HCT116 (cell line): ENCODE results near the gene CCND2. TPM values are rescaled to one million over a fixed set of nuclear protein-coding genes. Genes with fewer than 3 reads are reported as not detected.

Experiments
- ATAC-seq: fragments of 200-7000 bp; cut with Tn5 transposase; 2 replicates; pipeline ENCODE4 v1.9.1; 2020; ENCODE audit warnings: mild to moderate bottlenecking, moderate library complexity
- BruUV-seq: library from RNA; stranded (reverse); fragments of 400-500 nt; replicated peaks from 2 replicates; lab custom pipeline; 2021; lab: Mats Ljungman, UMichigan
- CTCF ChIA-PET: fragments of 300-600 bp; sonication (Branson Sonifier 250); formaldehyde crosslinking; loops from one replicate; lab custom pipeline; 2021; ENCODE audit warnings: antibody characterized with exemption; lab: Charles Lee
- POLR2A ChIA-PET: fragments of 300-600, 350-600 bp; sonication (Branson Sonifier 250); formaldehyde crosslinking; loops from one replicate; lab custom pipeline; 2021; ENCODE audit warnings: antibody characterized with exemption; lab: Charles Lee
- RAD21 ChIA-PET, 2 experiments: fragments of 300-600 bp; sonication (Branson Sonifier 250); formaldehyde crosslinking; loops; one replicate each; lab custom pipeline; 2023; ENCODE audit warnings: low total read pairs in 2 of 2; ENCODE audit not compliant: uncharacterized antibody in 2 of 2, unreplicated experiment in 2 of 2, low non-redundant PET in 1 of 2; lab: Charles Lee
- DNase-seq: peaks from one replicate; pipeline ENCODE4 v3.0.0-alpha.2; 2010; ENCODE audit warnings: low read depth, low spot score
- H2AFZ ChIP-seq: fragments of 200-600 bp; shearing (Covaris generic), sonication (generic); 2 replicates; pipeline ENCODE4 v1.6.1; 2017; ENCODE audit warnings: low read depth, mixed run types, mixed read lengths, antibody characterized with exemption, low read length; ENCODE audit not compliant: poor library complexity, severe bottlenecking
- H3K27ac ChIP-seq: 2 replicates; pipeline ENCODE4 v1.5.1; 2012; ENCODE audit warnings: low read depth, low read length
- H3K27me3 ChIP-seq: fragments of 200-600 bp; sonication (generic); 2 replicates; pipeline ENCODE4 v1.6.1; 2016; ENCODE audit warnings: mixed run types, low read length, mixed read lengths; ENCODE audit not compliant: insufficient read depth
- H3K36me3 ChIP-seq, 2 experiments: fragments of 200-500 bp in 1 of 2; fragments of 200-600 bp in 1 of 2; sonication (Bioruptor generic) in 1 of 2; sonication (generic) in 1 of 2; 2 replicates each; pipeline versions ENCODE4 v1.5.1 to v1.6.1; 2014 to 2016; ENCODE audit warnings: low read length in 2 of 2, inconsistent platforms in 1 of 2, mixed read lengths in 1 of 2, mixed run types in 1 of 2; ENCODE audit not compliant: insufficient read depth in 2 of 2, control insufficient read depth in 1 of 2
- H3K4me1 ChIP-seq, 2 experiments: fragments of 200-600 bp in 1 of 2; sonication (generic) in 1 of 2; 2 replicates each; pipeline versions ENCODE4 v1.5.1 to v1.6.1; 2012 to 2017; ENCODE audit warnings: low read length in 2 of 2, inconsistent platforms in 1 of 2, mild to moderate bottlenecking in 1 of 2, mixed read lengths in 1 of 2, mixed run types in 1 of 2, moderate library complexity in 1 of 2; ENCODE audit not compliant: insufficient read depth in 2 of 2, control insufficient read depth in 1 of 2
- H3K4me2 ChIP-seq: fragments of 200-600 bp; sonication (generic); 2 replicates; pipeline ENCODE4 v1.6.1; 2017; ENCODE audit warnings: mixed run types, low read length, mixed read lengths
- H3K4me3 ChIP-seq, 2 experiments: fragments of 200-600 bp in 1 of 2; sonication (generic) in 1 of 2; replicated peaks in 1 of 2; 2 replicates each; pipeline ENCODE4 v1.5.1; 2011 to 2016; ENCODE audit warnings: low read length in 2 of 2, control low read depth in 1 of 2, low read depth in 1 of 2, mild to moderate bottlenecking in 1 of 2, mixed read lengths in 1 of 2, mixed run types in 1 of 2
- H3K79me2 ChIP-seq: fragments of 200-600 bp; sonication (generic); 2 replicates; pipeline ENCODE4 v1.6.1; 2017; ENCODE audit warnings: mild to moderate bottlenecking, mixed run types, low read length, moderate library complexity, mixed read lengths; ENCODE audit not compliant: insufficient read depth
- H3K9ac ChIP-seq: fragments of 200-600 bp; sonication (generic); 2 replicates; pipeline ENCODE4 v1.6.1; 2016; ENCODE audit warnings: low read length, mixed read lengths
- H3K9me2 ChIP-seq: fragments of 200-600 bp; sonication (generic), shearing (Covaris generic); 2 replicates; pipeline ENCODE4 v1.6.1; 2017; ENCODE audit warnings: mixed run types, mild to moderate bottlenecking, moderate library complexity; ENCODE audit not compliant: insufficient read depth
- H3K9me3 ChIP-seq, 2 experiments: fragments of 200-500 bp in 1 of 2; fragments of 200-600 bp in 1 of 2; sonication (Bioruptor generic) in 1 of 2; sonication (generic) in 1 of 2; 2 replicates each; pipeline ENCODE4 v1.6.1; 2014 to 2017; ENCODE audit warnings: low read length in 2 of 2, mixed read lengths in 2 of 2, inconsistent platforms in 1 of 2, low read depth in 1 of 2, mild to moderate bottlenecking in 1 of 2, mixed run types in 1 of 2, moderate library complexity in 1 of 2; ENCODE audit not compliant: control insufficient read depth in 1 of 2, insufficient read depth in 1 of 2
- H4K20me1 ChIP-seq: fragments of 200-600 bp; sonication (generic), shearing (Covaris generic); 2 replicates; pipeline ENCODE4 v1.6.1; 2017; ENCODE audit warnings: mixed run types, mild to moderate bottlenecking, moderate library complexity; ENCODE audit not compliant: insufficient read depth
- CBX3 ChIP-seq: IDR thresholded peaks from 2 replicates; pipeline ENCODE4 v1.6.1; 2012; ENCODE audit warnings: low read depth
- CEBPB ChIP-seq: IDR thresholded peaks from 2 replicates; pipeline ENCODE4 v1.6.1; 2012; ENCODE audit warnings: low read depth
- EGR1 ChIP-seq: IDR thresholded peaks from 2 replicates; pipeline ENCODE4 v1.6.1; 2012; ENCODE audit warnings: low read depth
- ELF1 ChIP-seq: IDR thresholded peaks from 2 replicates; pipeline ENCODE4 v1.6.1; 2012; ENCODE audit warnings: low read depth, borderline replicate concordance
- EZH2 ChIP-seq: fragments of 200-600 bp; sonication (generic); IDR thresholded peaks from 2 replicates; pipeline ENCODE4 v1.6.1; 2017; ENCODE audit warnings: antibody characterized with exemption, mixed run types
- EZH2phosphoT487 ChIP-seq: fragments of 200-600 bp; IDR thresholded peaks from 2 replicates; pipeline ENCODE4 v1.6.1; 2018; ENCODE audit warnings: antibody characterized with exemption, borderline replicate concordance
- JUND ChIP-seq: IDR thresholded peaks from 2 replicates; pipeline ENCODE4 v1.6.1; 2012
- POLR2AphosphoS5 ChIP-seq: IDR thresholded peaks from 2 replicates; pipeline ENCODE4 v1.6.1; 2011; ENCODE audit warnings: mild to moderate bottlenecking, low read depth, low read length, moderate library complexity
- RAD21 ChIP-seq: IDR thresholded peaks from 2 replicates; pipeline ENCODE4 v1.6.1; 2012; ENCODE audit warnings: low read depth, mild to moderate bottlenecking
- SP1 ChIP-seq: IDR thresholded peaks from 2 replicates; pipeline ENCODE4 v1.6.1; 2012; ENCODE audit warnings: low read depth
- SRF ChIP-seq: IDR thresholded peaks from 2 replicates; pipeline ENCODE4 v1.6.1; 2012; ENCODE audit warnings: low read depth
- TCF7L2 ChIP-seq: IDR thresholded peaks from 2 replicates; pipeline ENCODE4 v1.7.0; 2011; ENCODE audit warnings: borderline replicate concordance, inconsistent platforms; ENCODE audit not compliant: insufficient read depth, insufficient read length; ENCODE audit errors: extremely low read depth
- YY1 ChIP-seq: IDR thresholded peaks from 2 replicates; pipeline ENCODE4 v1.6.1; 2011; ENCODE audit warnings: low read length, low read depth, moderate library complexity, mild to moderate bottlenecking; ENCODE audit not compliant: insufficient replicate concordance; ENCODE audit errors: extremely low read depth
- ZFX ChIP-seq: fragments of 450-650 bp; IDR thresholded peaks from 2 replicates; pipeline ENCODE4 v1.6.1; 2017
- intact Hi-C: fragments of 100-400 bp; cut with micrococcal nuclease; formaldehyde crosslinking; loops from 2 replicates; pipeline ENCODE4 v1.10.0; 2022
- total RNA-seq: library from RNA; stranded (reverse); gene quantifications from one replicate; pipeline ENCODE4 v1.2.1, GENCODE V29; 2021; ENCODE audit not compliant: unreplicated experiment
- TF ChIP-seq, protein P1 (sequence below), 3 experiments: fragments of 200-600 bp in 1 of 3; sonication (generic) in 1 of 3; IDR thresholded peaks in 2 of 3; conservative IDR thresholded peaks in 1 of 3; 2 replicates each; pipeline ENCODE4 v1.5.1; 2012 to 2017; ENCODE audit warnings: low read depth in 2 of 3, low read length in 2 of 3, antibody characterized with exemption in 1 of 3, borderline replicate concordance in 1 of 3, control low read depth in 1 of 3, mild to moderate bottlenecking in 1 of 3, mixed read lengths in 1 of 3, mixed run types in 1 of 3, moderate library complexity in 1 of 3; ENCODE audit not compliant: insufficient read depth in 1 of 3

CCND2 gene
- total RNA-seq, 1 experiment from 2014 or later = 1.1 TPM

DNA sequence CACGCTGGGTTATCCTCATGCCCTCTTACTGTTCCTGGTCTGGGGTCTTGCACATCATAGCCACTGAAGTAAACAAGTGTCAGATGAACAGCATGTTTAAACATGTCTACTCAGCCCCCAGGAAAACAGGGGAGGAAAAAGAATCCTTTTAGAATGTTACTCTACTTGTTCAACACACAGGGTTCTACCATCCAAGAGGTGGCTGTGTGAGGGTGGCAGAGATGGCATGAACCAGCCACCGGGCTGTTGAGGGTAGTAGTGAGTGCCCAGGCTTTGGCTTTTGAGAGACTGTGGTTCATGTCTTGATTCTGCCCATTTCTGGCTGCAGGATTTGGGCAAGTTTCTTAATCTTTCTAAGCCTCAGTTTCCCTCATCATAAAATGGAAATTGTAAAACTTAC, 21.6 kb upstream of the CCND2 start:
- intact Hi-C loops = no loop called here
- Histone ChIP-seq H3K9me3 (no peaks in the 10 kb centered on the region), H3K27me3 (peaks cover 65% of the 10 kb centered on the region), H3K79me2 (no peaks in the 10 kb centered on the region), H3K4me3 (no peak overlapping the region), H3K36me3 (no peaks in the 10 kb centered on the region), H3K4me2 (no peak overlapping the region), H3K27ac (no peak overlapping the region), H2AFZ (no peak overlapping the region), H3K9ac (no peak overlapping the region), H3K9me2 (no peaks in the 10 kb centered on the region), H3K4me1 (no peaks in the 10 kb centered on the region), H4K20me1 (no peaks in the 10 kb centered on the region)
- TF ChIP-seq, protein P1, sequence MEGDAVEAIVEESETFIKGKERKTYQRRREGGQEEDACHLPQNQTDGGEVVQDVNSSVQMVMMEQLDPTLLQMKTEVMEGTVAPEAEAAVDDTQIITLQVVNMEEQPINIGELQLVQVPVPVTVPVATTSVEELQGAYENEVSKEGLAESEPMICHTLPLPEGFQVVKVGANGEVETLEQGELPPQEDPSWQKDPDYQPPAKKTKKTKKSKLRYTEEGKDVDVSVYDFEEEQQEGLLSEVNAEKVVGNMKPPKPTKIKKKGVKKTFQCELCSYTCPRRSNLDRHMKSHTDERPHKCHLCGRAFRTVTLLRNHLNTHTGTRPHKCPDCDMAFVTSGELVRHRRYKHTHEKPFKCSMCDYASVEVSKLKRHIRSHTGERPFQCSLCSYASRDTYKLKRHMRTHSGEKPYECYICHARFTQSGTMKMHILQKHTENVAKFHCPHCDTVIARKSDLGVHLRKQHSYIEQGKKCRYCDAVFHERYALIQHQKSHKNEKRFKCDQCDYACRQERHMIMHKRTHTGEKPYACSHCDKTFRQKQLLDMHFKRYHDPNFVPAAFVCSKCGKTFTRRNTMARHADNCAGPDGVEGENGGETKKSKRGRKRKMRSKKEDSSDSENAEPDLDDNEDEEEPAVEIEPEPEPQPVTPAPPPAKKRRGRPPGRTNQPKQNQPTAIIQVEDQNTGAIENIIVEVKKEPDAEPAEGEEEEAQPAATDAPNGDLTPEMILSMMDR (IDR thresholded peaks at IDR 0.05 in 2 of 3, conservative IDR thresholded peaks at IDR 0.05 in 1 of 3; ENCODE audit: borderline replicate concordance in 1 of 3, insufficient read depth in 1 of 3, low read depth in 2 of 3, low read length in 2 of 3) = no peak
- no peak for TF ChIP-seq ELF1
- no peak for TF ChIP-seq POLR2AphosphoS5
- TF ChIP-seq EZH2 = no peak
- TF ChIP-seq CEBPB = no peak
- TF ChIP-seq YY1 = no peak
- TF ChIP-seq SRF = no peak
- TF ChIP-seq EGR1 = no peak
- TF ChIP-seq SP1 = no peak
- TF ChIP-seq EZH2phosphoT487 = no peak
- no peak for TF ChIP-seq ZFX
- no peak for TF ChIP-seq CBX3
- TF ChIP-seq RAD21 = no peak
- TF ChIP-seq TCF7L2 = no peak
- TF ChIP-seq JUND = no peak
- POLR2A ChIA-PET = no interaction called here
- ATAC-seq (no peak), DNase-seq (no peak)
- RAD21 ChIA-PET = no interaction called here
- no TSS peak for BruUV-seq
- CTCF ChIA-PET = no interaction called here
